HL-60 (cell line): Measurements from ENCODE around the gene TSEN34.

Experiments
- GABPA ChIP-seq: IDR thresholded peaks from 2 replicates; pipeline ENCODE4 v1.6.1; 2012; ENCODE audit warnings: low read depth
- POLR2AphosphoS5 ChIP-seq: IDR thresholded peaks from 2 replicates; pipeline ENCODE4 v1.6.1; 2012; ENCODE audit warnings: low read depth
- TF ChIP-seq, protein P1 (sequence below): IDR thresholded peaks from one replicate; pipeline ENCODE4 v1.5.1; 2011; ENCODE audit warnings: low read length, control low read depth, inconsistent platforms; ENCODE audit not compliant: insufficient read depth

DNA sequence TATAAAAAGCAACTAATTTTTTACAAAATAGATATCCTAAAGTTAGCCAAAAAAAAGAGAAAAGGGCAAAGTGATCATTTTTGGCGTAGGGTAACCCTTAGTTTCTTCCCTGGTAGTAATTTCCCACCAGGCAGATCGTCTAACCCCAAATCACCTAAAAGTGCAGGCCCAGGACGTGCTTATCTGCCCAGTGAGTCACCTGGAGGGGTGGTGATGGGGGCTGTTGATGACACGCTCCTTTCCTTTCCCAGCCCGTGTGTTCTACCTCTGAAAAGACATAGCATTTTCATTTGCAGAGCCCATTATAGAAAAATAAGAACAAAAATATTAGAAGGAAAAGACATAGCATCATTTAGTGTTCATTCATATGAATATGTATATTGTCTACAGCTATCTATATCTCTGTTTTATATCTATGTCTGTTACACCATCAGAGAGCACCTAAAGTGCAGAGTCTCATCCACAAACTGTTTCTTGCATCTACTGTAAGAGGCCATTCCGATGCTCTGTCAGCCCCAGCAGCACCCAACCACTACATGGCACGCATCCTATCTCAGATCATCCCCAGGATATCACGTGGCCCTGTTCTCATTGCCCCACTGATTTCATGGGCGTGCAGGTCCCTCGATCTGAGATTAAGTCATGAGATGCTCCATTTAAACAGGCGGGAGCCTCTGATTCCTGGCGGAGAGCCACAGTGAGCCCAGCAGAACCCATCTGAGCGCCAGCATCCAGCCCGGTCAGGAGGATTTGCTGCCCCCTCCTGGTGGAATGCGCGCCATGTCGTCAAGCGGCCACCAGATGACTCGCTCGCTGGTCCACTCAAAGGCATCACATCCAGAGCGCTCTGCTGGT is 40.2 kb downstream of the TSEN34 start:
- TF ChIP-seq, protein P1, sequence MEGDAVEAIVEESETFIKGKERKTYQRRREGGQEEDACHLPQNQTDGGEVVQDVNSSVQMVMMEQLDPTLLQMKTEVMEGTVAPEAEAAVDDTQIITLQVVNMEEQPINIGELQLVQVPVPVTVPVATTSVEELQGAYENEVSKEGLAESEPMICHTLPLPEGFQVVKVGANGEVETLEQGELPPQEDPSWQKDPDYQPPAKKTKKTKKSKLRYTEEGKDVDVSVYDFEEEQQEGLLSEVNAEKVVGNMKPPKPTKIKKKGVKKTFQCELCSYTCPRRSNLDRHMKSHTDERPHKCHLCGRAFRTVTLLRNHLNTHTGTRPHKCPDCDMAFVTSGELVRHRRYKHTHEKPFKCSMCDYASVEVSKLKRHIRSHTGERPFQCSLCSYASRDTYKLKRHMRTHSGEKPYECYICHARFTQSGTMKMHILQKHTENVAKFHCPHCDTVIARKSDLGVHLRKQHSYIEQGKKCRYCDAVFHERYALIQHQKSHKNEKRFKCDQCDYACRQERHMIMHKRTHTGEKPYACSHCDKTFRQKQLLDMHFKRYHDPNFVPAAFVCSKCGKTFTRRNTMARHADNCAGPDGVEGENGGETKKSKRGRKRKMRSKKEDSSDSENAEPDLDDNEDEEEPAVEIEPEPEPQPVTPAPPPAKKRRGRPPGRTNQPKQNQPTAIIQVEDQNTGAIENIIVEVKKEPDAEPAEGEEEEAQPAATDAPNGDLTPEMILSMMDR, result peak; percentile 87
- no peak for TF ChIP-seq GABPA
- no peak for TF ChIP-seq POLR2AphosphoS5
